Fibroblast of skin of left biceps (primary cell): Measurements from ENCODE around the gene HAUS7.

Source experiments
- DNase-seq, 2 experiments: peaks; one replicate each; pipeline ENCODE4 v3.0.0-alpha.2; 2013; ENCODE audit warnings: low read depth in 2 of 2

Gene HAUS7

DNA sequence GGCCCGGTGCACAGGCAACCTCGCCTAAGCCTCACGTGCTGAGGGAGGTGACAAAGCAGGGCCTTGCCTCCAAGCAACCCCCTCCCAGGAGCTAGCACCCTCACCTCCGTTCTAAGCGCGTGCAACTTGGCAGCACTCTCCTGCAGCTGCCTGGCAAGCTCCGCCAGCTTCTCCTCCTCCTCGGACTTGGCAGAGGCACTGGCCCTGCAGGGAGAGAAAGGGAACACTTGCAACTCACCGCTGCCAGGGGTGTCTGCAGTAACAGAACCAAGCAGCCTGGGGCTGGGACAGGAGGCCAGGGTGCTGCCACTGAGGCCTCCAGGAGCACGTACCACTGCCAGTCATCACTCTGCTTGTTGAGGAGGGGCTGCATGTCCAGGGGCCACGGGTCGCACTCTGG, 14.2 kb downstream of the HAUS7 start:
- no peak for DNase-seq

- DNase-seq: no peak
These were observed 14.8 kb downstream of the HAUS7 start for GRCh38 chrX:153455571-153455970.

- no peak for DNase-seq
These were observed 15.3 kb downstream of the HAUS7 start for GRCh38 chrX:153454901-153455550.

DNA sequence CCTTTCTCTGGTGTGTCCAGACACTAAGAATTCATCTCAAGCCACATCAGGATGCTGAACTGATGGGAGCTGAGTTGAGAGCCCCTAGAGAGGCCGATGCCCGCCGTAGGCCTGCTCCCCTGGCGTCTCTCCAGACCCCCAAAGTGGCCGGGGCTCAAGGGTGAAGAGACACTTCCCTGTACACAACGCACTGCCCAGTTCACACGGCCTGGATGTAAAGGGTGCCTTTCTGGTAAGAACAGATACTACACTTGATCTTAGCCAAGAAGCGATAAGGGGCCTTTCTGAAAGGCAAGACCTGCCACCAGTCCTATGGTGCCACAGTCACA, 19.5 kb downstream of the HAUS7 start:
- DNase-seq: no peak

GRCh38 chrX:153450114-153450948, 20.0 kb downstream of the HAUS7 start:
- DNase-seq: no peak

- DNase-seq: no peak
These were observed 20.8 kb downstream of the HAUS7 start for GRCh38 chrX:153449368-153450113.

DNA sequence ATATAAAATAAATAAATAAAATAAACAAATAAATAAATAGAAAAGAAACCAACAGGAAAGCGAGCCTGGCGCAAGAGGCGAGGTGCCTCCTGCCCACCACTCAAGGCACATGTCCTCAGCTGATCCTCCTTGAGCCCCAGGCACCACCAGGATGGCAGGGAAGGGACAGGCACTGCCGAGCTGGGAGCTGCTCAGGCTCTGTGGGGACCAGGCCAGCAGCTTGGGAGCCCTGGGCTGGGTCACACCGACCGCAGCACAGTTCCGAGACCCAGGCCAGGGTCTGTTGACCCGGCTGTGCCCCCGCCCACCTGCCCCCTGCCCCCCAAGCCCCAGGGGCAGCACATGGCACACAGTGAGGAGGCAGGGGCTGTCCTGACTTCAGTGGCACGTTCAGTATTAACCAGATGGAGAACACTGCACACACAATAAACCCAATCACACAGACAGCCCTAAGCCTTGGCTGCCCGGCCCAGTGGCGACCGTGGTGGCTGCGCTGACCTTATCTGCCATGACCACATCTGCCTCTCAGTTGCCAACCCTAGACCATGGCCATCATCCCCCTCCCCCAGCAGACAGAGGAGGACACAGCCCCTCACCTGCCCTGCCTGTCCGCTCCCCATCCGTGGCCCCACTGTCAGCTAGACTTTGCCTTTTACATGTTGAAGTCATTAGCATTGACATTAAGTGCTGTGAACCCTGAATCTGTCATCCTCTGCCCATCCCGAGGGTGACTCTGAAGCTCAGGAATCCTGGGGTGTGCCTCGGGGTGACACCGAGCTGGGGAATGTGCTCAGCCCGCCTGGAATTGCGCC, 21.6 kb downstream of the HAUS7 start:
- DNase-seq: no peak

- no peak for DNase-seq
These were observed 22.8 kb downstream of the HAUS7 start for GRCh38 chrX:153447581-153447960.

GRCh38 chrX:153446950-153447580, 23.3 kb downstream of the HAUS7 start:
- DNase-seq: no peak

DNA sequence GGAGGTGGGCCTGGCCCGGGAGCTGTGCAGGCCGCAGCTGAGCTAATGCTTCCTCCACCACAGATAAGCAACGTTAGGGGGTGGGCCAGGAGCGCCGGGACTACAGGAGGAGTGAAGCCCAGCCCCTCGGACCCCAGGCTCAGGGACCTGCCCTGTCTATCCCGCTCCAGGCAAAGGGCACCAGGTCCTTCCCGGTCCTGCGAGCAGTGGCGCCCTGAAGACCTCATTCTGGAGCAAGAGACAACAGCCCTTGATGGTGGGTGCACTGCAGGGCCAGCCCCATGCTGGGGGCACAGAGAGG, 23.8 kb downstream of the HAUS7 start:
- no peak for DNase-seq

GRCh38 chrX:153445856-153446635, 24.3 kb downstream of the HAUS7 start, which contains the start of gene TREX2:
Gene TREX2 (minus strand): TSS chrX:153446056. CDS start chrX:153445430, 626 bp downstream.
- no peak for DNase-seq

DNA sequence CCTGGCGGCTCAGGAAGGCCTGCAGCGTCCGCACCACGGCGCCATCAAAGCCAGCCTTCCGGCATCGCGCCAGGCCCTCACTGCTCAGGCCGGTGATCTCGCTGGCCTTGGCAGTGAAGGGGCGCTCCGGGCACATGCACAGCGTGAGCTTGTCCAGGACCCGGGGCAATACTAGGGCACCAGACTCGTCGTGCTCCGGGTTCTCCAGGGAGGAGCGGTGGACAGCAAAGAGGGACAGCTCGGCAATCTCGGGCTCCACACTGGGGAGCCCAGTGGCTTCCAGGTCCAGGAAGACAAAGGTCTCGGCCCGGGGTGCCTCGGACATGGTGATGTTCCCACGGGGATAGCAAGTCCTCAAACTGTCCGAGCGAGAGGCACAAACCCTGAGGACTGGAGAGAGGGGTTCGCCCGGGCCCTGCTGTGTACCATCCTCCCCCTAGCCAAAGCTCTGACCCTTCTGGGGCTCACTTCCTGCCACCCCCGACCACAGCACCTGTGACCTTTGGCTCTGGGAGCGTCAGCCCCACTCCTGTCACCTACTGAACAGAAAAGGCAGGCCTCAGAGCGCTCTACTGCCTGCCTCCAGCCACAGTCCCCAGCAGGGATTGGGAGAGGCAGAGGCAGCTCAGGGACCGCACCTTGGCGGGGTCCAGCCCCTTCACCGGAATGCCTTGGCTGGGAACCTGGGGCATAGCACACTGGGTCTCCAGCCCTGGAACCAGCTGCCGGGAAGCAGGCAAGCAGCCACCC, 25.1 kb downstream of the HAUS7 start:
- DNase-seq: no peak

DNA sequence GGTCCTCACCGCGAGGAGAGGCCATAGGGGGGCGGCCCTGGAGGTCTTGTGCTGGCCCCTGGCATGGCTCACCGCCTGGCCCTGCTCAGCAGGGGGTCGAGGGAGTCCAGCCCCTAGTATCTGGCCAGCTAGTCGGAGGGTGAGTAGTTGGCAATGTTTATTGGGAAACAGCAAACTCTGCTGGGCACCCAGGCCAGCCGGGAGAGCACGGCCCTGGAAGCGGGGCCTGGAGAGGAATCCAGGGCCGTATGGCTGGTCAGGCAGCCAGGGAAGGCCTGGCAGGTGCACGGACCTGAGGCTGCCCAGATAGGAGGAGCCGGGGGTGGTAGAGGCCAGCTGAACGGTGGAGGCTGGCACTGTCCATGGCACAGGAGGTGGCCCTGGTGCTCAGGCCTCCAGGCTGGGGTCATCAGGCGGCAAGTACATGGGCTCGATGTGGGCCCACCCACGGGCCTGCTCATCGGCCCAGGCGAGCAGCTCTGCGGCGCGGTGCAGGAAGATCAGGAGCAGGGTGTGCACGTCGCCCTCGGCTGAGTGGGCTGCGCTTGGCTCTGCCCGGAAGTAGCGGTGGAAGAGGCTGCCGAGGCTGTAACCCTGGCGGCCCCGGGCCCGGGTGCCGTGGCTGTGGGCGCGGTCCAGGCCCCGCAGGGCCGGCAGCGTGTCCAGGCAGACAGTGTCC, 25.9 kb downstream of the HAUS7 start:
- no peak for DNase-seq

DNA sequence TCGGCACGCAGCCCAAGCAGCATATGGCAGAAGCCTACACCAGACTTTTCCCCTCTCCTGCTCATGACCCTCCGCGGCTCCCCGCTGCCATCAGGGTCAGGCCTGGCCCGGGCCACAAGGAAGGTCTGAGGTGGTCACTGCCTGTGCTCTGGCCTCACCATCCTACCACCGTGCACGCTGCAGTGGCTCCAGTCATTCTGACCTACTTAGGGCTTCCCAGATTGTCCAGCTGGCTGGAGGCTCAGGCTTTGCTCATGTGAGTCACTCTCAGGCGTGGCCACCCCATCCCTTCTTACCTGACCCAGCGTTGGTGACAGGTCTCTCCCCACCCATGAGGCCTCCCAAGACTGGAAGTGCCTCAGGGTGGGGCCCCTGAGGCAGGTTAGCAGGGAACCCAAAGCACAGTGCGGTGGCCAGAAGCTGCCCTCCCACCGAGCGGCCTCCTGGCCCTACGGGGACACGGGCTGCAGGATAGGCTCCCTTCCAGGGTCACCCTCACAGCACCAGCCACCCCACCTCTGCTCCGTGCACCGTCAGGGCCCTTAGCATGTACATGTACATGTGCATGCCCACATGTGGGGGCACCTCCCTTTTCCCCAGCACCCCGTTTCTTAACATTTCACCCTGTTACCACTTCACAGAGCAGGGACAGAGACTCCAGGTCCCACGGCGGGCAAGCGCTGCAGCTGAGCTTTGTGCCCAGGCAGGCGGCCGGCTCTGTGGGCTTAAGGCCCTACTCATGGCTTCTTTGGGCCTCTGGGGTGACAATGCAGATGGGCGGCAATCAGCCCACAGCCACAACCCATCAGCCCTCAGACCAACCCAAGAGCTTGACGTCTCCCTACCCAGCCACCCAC, 26.7 kb downstream of the HAUS7 start:
- no peak for DNase-seq

GRCh38 chrX:153442463-153442862, 27.9 kb downstream of the HAUS7 start:
- no peak for DNase-seq

GRCh38 chrX:153441981-153442380, 28.4 kb downstream of the HAUS7 start:
- no peak for DNase-seq

DNA sequence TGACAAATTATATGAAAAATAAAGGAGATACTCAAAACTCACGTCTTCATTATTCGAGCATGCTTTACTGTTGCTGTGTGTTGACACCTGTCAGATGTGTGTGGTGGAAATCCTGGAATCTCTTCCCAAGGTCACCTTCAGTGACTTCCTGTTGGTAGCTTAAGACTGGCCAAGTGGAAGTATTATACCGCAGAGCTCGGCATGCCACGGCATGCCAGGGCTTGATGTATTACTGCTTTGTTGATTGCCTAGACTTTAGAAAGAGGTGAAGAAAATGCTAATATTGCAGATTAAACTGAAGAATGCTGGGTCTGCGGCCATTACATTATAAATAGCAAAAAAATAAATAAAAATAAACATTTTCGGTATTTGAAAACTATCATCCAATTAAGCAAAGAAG, 29.1 kb downstream of the HAUS7 start:
- no peak for DNase-seq

DNA sequence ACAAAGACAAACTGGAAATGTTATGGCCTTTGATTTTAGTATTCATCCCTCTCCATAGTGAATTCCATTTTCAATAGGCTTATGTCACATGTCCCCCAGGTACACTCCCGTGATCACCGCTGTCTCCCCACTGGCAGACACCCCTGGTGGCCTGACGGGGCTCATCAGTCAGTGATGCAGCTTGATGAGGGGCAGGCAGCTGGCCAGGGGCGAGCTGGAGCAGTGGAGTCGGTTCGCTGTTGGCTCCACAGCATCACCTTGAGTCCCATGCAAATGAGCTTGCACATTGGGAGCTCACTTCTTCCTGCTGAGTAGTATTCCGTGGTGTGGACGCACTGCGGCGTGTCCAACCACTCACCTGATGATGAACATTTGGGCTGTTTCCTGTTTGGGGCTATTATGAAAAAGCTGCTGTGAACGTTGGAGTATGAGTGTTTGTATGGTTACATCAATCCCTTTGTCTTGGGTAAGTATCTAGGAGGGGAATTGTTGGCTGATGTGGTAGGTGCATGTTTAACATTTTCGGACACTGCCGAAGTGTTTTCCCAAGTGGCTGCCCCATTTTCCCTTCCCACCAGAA, 29.7 kb downstream of the HAUS7 start:
- no peak for DNase-seq
